HG03159 (cell line): ENCODE results near the gene MBD2.

ENCODE experiments used
- ATAC-seq: cut with Tn5 transposase; IDR thresholded peaks from one replicate; pipeline ENCODE4 v1.9.1; 2021; ENCODE audit warnings: mild to moderate bottlenecking, moderate library complexity; ENCODE audit not compliant: unreplicated experiment

The MBD2 gene

DNA sequence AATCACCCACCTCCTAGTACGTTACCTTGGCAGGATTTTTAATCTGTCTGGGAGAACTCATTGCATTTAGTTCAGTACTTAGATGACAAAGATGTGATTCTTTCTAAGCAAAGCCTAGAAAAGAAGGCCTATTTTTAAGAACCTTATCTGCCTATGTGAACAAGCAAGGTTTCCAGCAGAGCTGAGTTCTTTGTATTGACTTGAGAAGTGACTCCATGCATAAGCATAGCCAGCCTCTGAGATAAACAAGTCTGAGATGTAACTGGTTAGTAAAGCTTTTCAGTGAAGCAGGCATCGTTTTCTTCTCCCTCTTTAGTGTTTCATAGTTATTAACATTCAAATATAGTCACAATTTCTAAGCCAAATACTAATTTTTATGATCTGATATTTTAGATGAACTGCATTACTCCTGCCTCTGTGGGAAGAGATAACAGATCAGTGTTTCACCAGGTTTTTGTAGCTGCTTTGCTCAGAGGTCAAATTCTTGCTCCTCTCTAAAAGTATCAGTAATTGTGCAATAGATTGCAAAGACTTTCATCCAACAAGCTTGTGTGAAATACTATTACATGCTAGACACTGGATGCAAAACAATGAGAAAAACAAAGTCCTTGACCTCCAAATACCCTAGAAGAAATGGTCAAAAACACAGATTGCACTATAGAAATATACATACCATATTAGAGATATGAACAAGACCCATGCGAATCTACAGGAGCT is 107.8 kb downstream of the MBD2 start:
- no peak for ATAC-seq

DNA sequence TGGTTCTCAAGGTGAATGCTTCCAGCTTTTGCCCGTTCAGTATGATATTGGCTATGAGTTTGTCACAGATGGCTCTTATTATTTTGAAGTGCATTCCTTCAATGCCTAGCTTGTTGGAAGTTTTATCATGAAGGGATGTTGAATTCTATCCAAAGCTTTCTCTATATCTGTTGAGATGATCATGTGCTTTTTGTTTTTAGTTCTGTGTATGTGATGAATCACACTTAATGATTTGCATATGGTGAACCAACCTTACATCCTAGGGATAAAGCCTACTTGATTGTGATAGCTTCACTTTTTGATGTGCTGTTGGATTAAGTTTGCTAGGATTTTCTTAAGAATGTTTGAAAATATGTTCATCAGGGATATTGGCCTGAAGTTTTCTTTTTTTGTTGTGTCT is 112.1 kb downstream of the MBD2 start:
- ATAC-seq: no peak

DNA sequence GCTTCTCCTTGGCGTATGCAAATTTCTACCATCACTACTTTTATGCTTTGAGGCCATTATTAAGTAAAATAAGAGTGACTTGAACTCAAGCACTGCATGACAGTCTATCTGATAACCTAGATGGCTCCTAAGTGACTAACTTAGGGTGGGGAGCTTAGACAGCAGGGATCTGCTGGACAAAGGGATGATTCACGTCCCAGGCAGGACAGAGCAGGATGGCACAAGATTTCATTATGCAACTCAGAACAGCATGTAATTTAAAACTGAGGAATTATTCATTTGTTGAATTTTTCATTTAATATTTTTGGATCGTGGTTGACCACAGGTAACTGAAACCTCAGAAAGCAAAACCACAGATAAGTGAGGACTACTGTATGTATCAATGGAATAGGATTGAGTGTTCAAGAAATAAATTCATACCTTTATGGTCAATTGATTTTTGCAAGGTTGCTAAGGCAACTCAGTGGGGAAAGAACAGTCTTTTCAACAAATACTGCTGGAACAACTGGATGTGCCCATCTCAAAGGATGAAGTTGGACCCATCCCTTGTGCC is 115.3 kb downstream of the MBD2 start:
- ATAC-seq: no peak

DNA sequence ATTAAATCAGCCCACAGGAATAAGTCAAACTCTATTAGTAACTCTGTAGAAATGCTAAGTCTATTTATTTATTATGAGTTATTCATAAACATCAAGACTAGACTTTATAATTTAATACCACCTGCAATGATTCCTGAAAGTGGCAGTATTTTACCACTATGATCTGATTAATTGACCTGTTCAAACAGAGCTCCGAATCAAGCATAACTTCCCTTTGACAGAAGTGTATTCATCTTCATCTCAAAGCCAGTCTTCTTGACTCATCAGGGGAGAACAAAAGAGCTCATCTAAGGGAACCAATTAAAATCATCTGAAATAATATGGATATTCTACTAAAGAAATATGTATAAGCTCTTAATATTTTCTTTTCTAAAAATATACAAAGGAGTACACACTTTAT is 122.3 kb downstream of the MBD2 start:
- ATAC-seq: no peak
